Chondrocyte (in vitro differentiated cells): ENCODE results near the gene MAGEB1. TPM values are rescaled to one million over a fixed set of nuclear protein-coding genes. Genes with fewer than 3 reads are reported as not detected.

Source experiments
- DNase-seq: peaks from one replicate; pipeline ENCODE4 v3.0.0; 2021; ENCODE audit warnings: mixed read lengths, low spot score
- H3K27ac Mint-ChIP-seq: one replicate; pipeline ENCODE4 v1.8.0; 2021; ENCODE audit warnings: mild to moderate bottlenecking, moderate library complexity, mixed read lengths; ENCODE audit not compliant: unreplicated experiment
- H3K27me3 Mint-ChIP-seq: 2 replicates; pipeline ENCODE4 v1.8.0; 2021; ENCODE audit warnings: low read depth, mixed read lengths
- H3K36me3 Mint-ChIP-seq: 2 replicates; pipeline ENCODE4 v1.8.0; 2021; ENCODE audit warnings: low read depth, mixed read lengths
- H3K4me1 Mint-ChIP-seq: 2 replicates; pipeline ENCODE4 v1.8.0; 2021; ENCODE audit warnings: low read depth, mild to moderate bottlenecking, mixed read lengths
- H3K4me3 Mint-ChIP-seq: one replicate; pipeline ENCODE4 v1.8.0; 2021; ENCODE audit warnings: mild to moderate bottlenecking, moderate library complexity, mixed read lengths; ENCODE audit not compliant: unreplicated experiment
- H3K9me3 Mint-ChIP-seq: 2 replicates; pipeline ENCODE4 v1.8.0; 2021; ENCODE audit warnings: low read depth, mixed read lengths
- CTCF ChIP-seq: fragments of 200-600 bp; sonication (generic); IDR thresholded peaks from 2 replicates; pipeline ENCODE4 v1.5.0; 2021; ENCODE audit warnings: antibody characterized with exemption, mild to moderate bottlenecking, moderate library complexity
- total RNA-seq: library from RNA; stranded (reverse); gene quantifications from 3 replicates; pipeline ENCODE4 v1.2.1, GENCODE V29; 2021

The MAGEB1 gene
- total RNA-seq, 1 donor from 2014 or later = not detected

GRCh38 chrX:30283456-30284200 lies 36.7 kb downstream of the MAGEB1 start:
- no peak for TF ChIP-seq CTCF
- Mint-ChIP-seq H3K4me3 (no peak overlapping the region), H3K27ac (peak overlapping the region; percentile 92), H3K27me3 (no peaks in the 10 kb centered on the region), H3K9me3 (no peaks in the 10 kb centered on the region), H3K36me3 (no peaks in the 10 kb centered on the region), H3K4me1 (peaks cover 21% of the 10 kb centered on the region)
- no peak for DNase-seq

- DNase-seq = no peak
- H3K27me3 Mint-ChIP-seq = peaks cover 2% of the 10 kb centered on the region
- H3K9me3 Mint-ChIP-seq = no peaks in the 10 kb centered on the region
- H3K27ac Mint-ChIP-seq = no peak overlapping the region
- no peak for TF ChIP-seq CTCF
- H3K36me3 Mint-ChIP-seq = no peaks in the 10 kb centered on the region
- H3K4me3 Mint-ChIP-seq = no peak overlapping the region
- no peaks in the 10 kb centered on the region for H3K4me1 Mint-ChIP-seq
These were observed 49.7 kb downstream of the MAGEB1 start for GRCh38 chrX:30296408-30297254.

- TF ChIP-seq CTCF = no peak
- Mint-ChIP-seq H3K36me3 (no peaks in the 10 kb centered on the region), H3K4me3 (no peak overlapping the region)
These were observed 54.3 kb downstream of the MAGEB1 start for GRCh38 chrX:30301208-30301607.

More at GRCh38 chrX:30301208-30301607, 54.3 kb downstream of the MAGEB1 start:
- Mint-ChIP-seq H3K9me3 (no peaks in the 10 kb centered on the region), H3K27me3 (peaks cover 4% of the 10 kb centered on the region), H3K4me1 (peaks cover 15% of the 10 kb centered on the region), H3K27ac (no peak overlapping the region)
- no peak for DNase-seq

Other genes starting within 250 kb of the MAGEB1 start
- gene MAGEB2, start 31.6 kb upstream of the MAGEB1 start, total RNA-seq = not detected in 3 replicates
- gene MAGEB3, start 16.5 kb upstream of the MAGEB1 start, total RNA-seq = not detected in 3 replicates
- not detected in 3 replicates for gene MAGEB4, start 5.1 kb upstream of the MAGEB1 start, total RNA-seq
- gene NR0B1, start 62.2 kb downstream of the MAGEB1 start, total RNA-seq = not detected in 3 replicates